ENCODE results near the gene MAP1LC3A.

Gene MAP1LC3A

GRCh38 chr20:34578521-34578920 lies 20.0 kb downstream of the MAP1LC3A start:
- no peak overlapping the region for H3K4me3 ChIP-seq
- intact Hi-C loops (cut with DNase I; ENCODE audit: low total_unique reads) = loop anchor here (5.0 kb wide), 2 partner anchors 129 to 194 kb away; no protein-coding TSS in a partner anchor
- no peak overlapping the region for H3K27ac ChIP-seq
- peaks cover 4 to 41% (median 16%) of the 10 kb centered on the region in 3 donors for H3K36me3 ChIP-seq
- no peak for DNase-seq
- no peak for TF ChIP-seq CTCF (IDR thresholded peaks at IDR 0.05)
- H3K4me1 ChIP-seq = peaks cover 0 to 19% (median 6%) of the 10 kb centered on the region in 4 donors
- no peaks in the 10 kb centered on the region for H3K9me3 ChIP-seq
- H3K27me3 ChIP-seq = no peaks in the 10 kb centered on the region

- peaks cover 0 to 19% (median 6%) of the 10 kb centered on the region in 4 donors for H3K4me1 ChIP-seq
- H3K4me3 ChIP-seq = no peak overlapping the region
- peaks cover 4 to 40% (median 12%) of the 10 kb centered on the region in 3 donors for H3K36me3 ChIP-seq
- no peaks in the 10 kb centered on the region for H3K27me3 ChIP-seq
- peak; percentile 55 to 77 for DNase-seq
- no peak overlapping the region for H3K27ac ChIP-seq
- TF ChIP-seq CTCF (IDR thresholded peaks at IDR 0.05) = peak; percentile 60 to 67
- intact Hi-C loops (cut with DNase I; ENCODE audit: low total_unique reads) = loop anchor here (5.0 kb wide), 2 partner anchors 128 to 193 kb away; no protein-coding TSS in a partner anchor
- no peaks in the 10 kb centered on the region for H3K9me3 ChIP-seq
These were observed 20.9 kb downstream of the MAP1LC3A start for GRCh38 chr20:34579191-34579978.

GRCh38 chr20:34579979-34580940 lies 21.7 kb downstream of the MAP1LC3A start:
- Histone ChIP-seq H3K4me1 (peaks cover 0 to 19% (median 6%) of the 10 kb centered on the region in 4 donors), H3K9me3 (no peaks in the 10 kb centered on the region), H3K27me3 (no peaks in the 10 kb centered on the region), H3K36me3 (peaks cover 0 to 39% (median 12%) of the 10 kb centered on the region in 3 donors), H3K27ac (no peak overlapping the region), H3K4me3 (no peak overlapping the region)
- DNase-seq = no peak
- TF ChIP-seq CTCF (IDR thresholded peaks at IDR 0.05) = no peak
- intact Hi-C loops (cut with DNase I; ENCODE audit: low total_unique reads) = loop anchor here (5.0 kb wide), 3 partner anchors 92 to 192 kb away; no protein-coding TSS in a partner anchor

GRCh38 chr20:34581341-34582184 lies 23.0 kb downstream of the MAP1LC3A start:
- Histone ChIP-seq H3K4me1 (peaks cover 0 to 19% (median 6%) of the 10 kb centered on the region in 4 donors), H3K27me3 (no peaks in the 10 kb centered on the region), H3K36me3 (peaks cover 0 to 41% (median 12%) of the 10 kb centered on the region in 3 donors), H3K9me3 (no peaks in the 10 kb centered on the region), H3K4me3 (no peak overlapping the region), H3K27ac (peak overlapping the region; percentile 54 to 61)
- intact Hi-C loops (cut with DNase I; ENCODE audit: low total_unique reads) = loop anchor here (5.0 kb wide), 1 partner anchor 91 kb away; no protein-coding TSS in a partner anchor
- DNase-seq = peak in 1 of 2 donors; percentile 43
- no peak for TF ChIP-seq CTCF (IDR thresholded peaks at IDR 0.05)
